Ishikawa (cell line): ENCODE measurements around the gene OR6K6.

Source experiments
- CEBPB ChIP-seq: IDR thresholded peaks from 2 replicates; pipeline ENCODE4 v1.6.1; 2012
- CREB1 ChIP-seq: IDR thresholded peaks from 2 replicates; pipeline ENCODE4 v1.6.1; 2012; ENCODE audit warnings: low read depth
- EGR1 ChIP-seq: IDR thresholded peaks from 2 replicates; pipeline ENCODE4 v1.6.1; 2012
- EP300 ChIP-seq: IDR thresholded peaks from 2 replicates; pipeline ENCODE4 v1.6.1; 2012; ENCODE audit warnings: borderline replicate concordance
- FOXM1 ChIP-seq: IDR thresholded peaks from 2 replicates; pipeline ENCODE4 v1.6.1; 2012; ENCODE audit warnings: low read depth, borderline replicate concordance
- NFIC ChIP-seq: IDR thresholded peaks from 2 replicates; pipeline ENCODE4 v1.6.1; 2012
- RAD21 ChIP-seq: IDR thresholded peaks from 2 replicates; pipeline ENCODE4 v1.6.1; 2012; ENCODE audit warnings: low read depth
- REST ChIP-seq: IDR thresholded peaks from 2 replicates; pipeline ENCODE4 v1.6.1; 2012; ENCODE audit warnings: low read depth, mild to moderate bottlenecking
- TAF1 ChIP-seq: IDR thresholded peaks from 2 replicates; pipeline ENCODE4 v1.6.1; 2012; ENCODE audit warnings: low read depth, mild to moderate bottlenecking
- TCF12 ChIP-seq: IDR thresholded peaks from 2 replicates; pipeline ENCODE4 v1.6.1; 2012; ENCODE audit warnings: low read depth
- TEAD4 ChIP-seq: IDR thresholded peaks from 2 replicates; pipeline ENCODE4 v1.6.1; 2012
- USF1 ChIP-seq: IDR thresholded peaks from 2 replicates; pipeline ENCODE4 v1.6.1; 2012
- YY1 ChIP-seq: IDR thresholded peaks from 2 replicates; pipeline ENCODE4 v1.6.1; 2012; ENCODE audit warnings: low read depth
- ZBTB7A ChIP-seq: IDR thresholded peaks from 2 replicates; pipeline ENCODE4 v1.6.1; 2012; ENCODE audit warnings: low read depth
- TF ChIP-seq, protein P1 (sequence below): IDR thresholded peaks from 2 replicates; pipeline ENCODE4 v1.6.1; 2012

Gene OR6K6

GRCh38 chr1:158716335-158716734 lies 38.2 kb upstream of the OR6K6 start:
- TF ChIP-seq FOXM1 (no peak), TEAD4 (no peak)

- TF ChIP-seq ZBTB7A (no peak), RAD21 (no peak), TCF12 (no peak), USF1 (no peak), TEAD4 (no peak), YY1 (no peak), EGR1 (no peak), TAF1 (no peak), REST (no peak), NFIC (no peak)
Observed at GRCh38 chr1:158717344-158717743, 37.2 kb upstream of the OR6K6 start.

DNA sequence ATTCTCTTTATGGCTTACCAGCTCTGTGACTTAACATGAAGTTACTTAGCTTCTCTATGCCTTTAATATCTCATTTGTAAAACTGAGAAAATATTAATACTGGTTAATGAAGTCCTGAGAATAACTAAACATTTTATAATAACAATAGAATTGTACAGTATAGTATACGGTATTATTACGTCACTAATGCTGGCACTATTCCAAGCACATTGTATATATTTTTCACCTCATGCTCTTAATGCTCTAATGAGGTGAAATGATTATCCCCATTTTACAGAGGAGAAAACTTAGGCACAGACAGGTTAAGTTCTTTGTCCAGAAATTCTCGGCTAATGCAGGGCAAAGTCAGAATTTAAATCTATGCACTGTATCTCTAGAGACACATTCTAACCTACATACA lies 34.9 kb upstream of the OR6K6 start:
- TF ChIP-seq ZBTB7A (no peak), RAD21 (no peak), TEAD4 (no peak), FOXM1 (no peak), CREB1 (no peak), TAF1 (no peak), YY1 (no peak), EGR1 (no peak), NFIC (no peak), REST (no peak), EP300 (no peak), USF1 (no peak), TCF12 (no peak), CEBPB (no peak)
- TF ChIP-seq, protein P1, sequence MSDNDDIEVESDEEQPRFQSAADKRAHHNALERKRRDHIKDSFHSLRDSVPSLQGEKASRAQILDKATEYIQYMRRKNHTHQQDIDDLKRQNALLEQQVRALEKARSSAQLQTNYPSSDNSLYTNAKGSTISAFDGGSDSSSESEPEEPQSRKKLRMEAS, result no peak

DNA sequence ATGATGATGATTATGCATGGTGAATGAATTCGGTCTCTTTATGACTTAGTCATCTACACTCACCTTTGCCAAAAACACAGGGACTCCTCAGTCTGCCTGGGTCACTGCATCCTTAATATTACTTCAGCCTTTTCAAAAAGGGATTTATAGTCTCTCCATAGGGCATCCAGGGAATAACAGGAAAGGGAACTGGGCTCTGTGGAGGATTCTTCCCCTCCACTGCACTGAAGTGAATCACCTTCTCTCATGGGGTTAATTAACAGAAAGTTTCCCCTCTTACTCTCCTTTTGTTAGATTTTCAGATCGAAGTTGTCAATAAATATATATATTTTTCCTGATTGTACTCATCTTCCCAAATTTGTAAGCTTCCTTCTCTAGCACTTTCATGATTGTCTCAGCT lies 33.9 kb upstream of the OR6K6 start, which contains the start of gene OR6K3:
OR6K3 (minus strand) TSS at position 101 of the 400 bp plus-strand sequence. CDS start 2,605 bp downstream, outside the sequence.
- TF ChIP-seq CREB1 (no peak), USF1 (no peak), REST (no peak), EP300 (no peak), NFIC (no peak), CEBPB (no peak), EGR1 (no peak), TEAD4 (no peak), RAD21 (no peak), YY1 (no peak), TAF1 (no peak), ZBTB7A (no peak), FOXM1 (no peak), TCF12 (no peak)
- TF ChIP-seq, protein P1, result no peak
